ENCODE data around the gene CFAP54. TPM values are rescaled to one million over a fixed set of nuclear protein-coding genes. Genes with fewer than 3 reads are reported as not detected.

Gene CFAP54
- polyA plus RNA-seq, 2 of the 4 experiments (the other 2 are of a cell fraction) = 0.70 to 1.2 TPM

GRCh38 chr12:96606644-96607043, 117.3 kb downstream of the CFAP54 start:
- ChIA-PET POLR2A (no interaction called here), CTCF (interaction anchor here (1.1 kb wide), 1 partner anchor 10 kb away, joined by 3 read pairs; no protein-coding TSS in a partner anchor)
- Histone ChIP-seq H3K9me3 (no peaks in the 10 kb centered on the region; the same call in 2 of the 3 replicates), H3K27ac (no peak overlapping the region), H3K4me2 (no peak overlapping the region), H3K4me1 (no peaks in the 10 kb centered on the region), H3K4me3 (no peak overlapping the region)
- DNase-seq (ENCODE audit: low read depth in 1 of 2, low spot score in 1 of 2) = no peak
- no peak for FAIRE-seq
- TF ChIP-seq SMC3 (IDR thresholded peaks at IDR 0.05) (no peak), NFE2L2 (conservative IDR thresholded peaks at IDR 0.05; ENCODE audit: low read length) (no peak), EP300 (IDR thresholded peaks at IDR 0.05) (no peak), HMGXB4 (CRISPR knock-in tag; IDR thresholded peaks at IDR 0.05; ENCODE audit: borderline replicate concordance) (no peak), E2F6 (IDR thresholded peaks at IDR 0.05; ENCODE audit: borderline replicate concordance, low read depth) (no peak), BCL3 (IDR thresholded peaks at IDR 0.05) (no peak), KDM5A (IDR thresholded peaks at IDR 0.05) (no peak), MAZ (IDR thresholded peaks at IDR 0.05; ENCODE audit: borderline replicate concordance, low read depth, low read length) (no peak), RCOR1 (IDR thresholded peaks at IDR 0.05; ENCODE audit: low read depth, low read length) (no peak), HOXB13 (CRISPR knock-in tag; IDR thresholded peaks at IDR 0.05; ENCODE audit: low read depth) (no peak), FOXS1 (CRISPR knock-in tag; IDR thresholded peaks at IDR 0.05) (no peak), GATA3 (IDR thresholded peaks at IDR 0.05; ENCODE audit: borderline replicate concordance) (no peak), ZSCAN20 (CRISPR knock-in tag; IDR thresholded peaks at IDR 0.05) (no peak), EHF (CRISPR knock-in tag; IDR thresholded peaks at IDR 0.05) (no peak), EHMT2 (IDR thresholded peaks at IDR 0.05; ENCODE audit: low read depth) (no peak), CTCF (IDR thresholded peaks at IDR 0.05) (no peak), MYC (IDR thresholded peaks at IDR 0.05; ENCODE audit: borderline replicate concordance, low read length) (no peak)
- no peak for ATAC-seq
- 12% methylated on average over 4 of the region's 4 CpGs for WGBS (ENCODE audit: missing lambda C conversion rate)

- POLR2A ChIA-PET = no interaction called here
- Histone ChIP-seq H3K4me1 (no peaks in the 10 kb centered on the region), H3K4me2 (no peak overlapping the region), H3K27ac (no peak overlapping the region), H3K9me3 (no peaks in the 10 kb centered on the region), H3K4me3 (no peak overlapping the region)
- peak; percentile 43 to 60; a peak in 2 of 6 replicates for ATAC-seq
- TF ChIP-seq ELK1 (IDR thresholded peaks at IDR 0.05; ENCODE audit: low read depth, low read length) (no peak), HOXA7 (CRISPR knock-in tag; IDR thresholded peaks at IDR 0.05) (no peak), EHF (CRISPR knock-in tag; IDR thresholded peaks at IDR 0.05) (no peak), USF2 (IDR thresholded peaks at IDR 0.05) (no peak), FOSL2 (IDR thresholded peaks at IDR 0.05) (no peak), FOSL2 (CRISPR knock-in tag; IDR thresholded peaks at IDR 0.05) (no peak), HOXB5 (CRISPR knock-in tag; IDR thresholded peaks at IDR 0.05) (no peak), MAFK (IDR thresholded peaks at IDR 0.05; ENCODE audit: partially characterized antibody) (no peak), FOSB (CRISPR knock-in tag; IDR thresholded peaks at IDR 0.05) (no peak), KDM5A (IDR thresholded peaks at IDR 0.05) (no peak), ZFP36 (IDR thresholded peaks at IDR 0.05; ENCODE audit: borderline replicate concordance, partially characterized antibody) (no peak), PHF8 (IDR thresholded peaks at IDR 0.05; ENCODE audit: borderline replicate concordance, low read depth) (no peak)
- 4% methylated on average over 2 of the region's 2 CpGs for WGBS (ENCODE audit: missing lambda C conversion rate)
- CTCF ChIA-PET = interaction anchor here (0.7 kb wide), 1 partner anchor 340 kb away, joined by 3 read pairs; no protein-coding TSS in a partner anchor
- FAIRE-seq = no peak
- peak in 1 of 2 experiments; percentile 10 for DNase-seq (ENCODE audit: low read depth in 1 of 2, low spot score in 1 of 2)
These were observed 127.8 kb downstream of the CFAP54 start for GRCh38 chr12:96617178-96617577.
